H9 (cell line): ENCODE results near the gene CLEC20A. TPM values are rescaled to one million over a fixed set of nuclear protein-coding genes. Genes with fewer than 3 reads are reported as not detected.

Source experiments
- DNase-seq: peaks from one replicate; pipeline ENCODE4 v3.0.0-alpha.2; 2017
- H2AFZ ChIP-seq: one replicate; pipeline ENCODE4 v1.6.1; 2013; ENCODE audit warnings: mild to moderate bottlenecking, low read length, control low read depth, moderate library complexity
- H2AK5ac ChIP-seq: 2 replicates; pipeline ENCODE4 v1.6.1; 2013; ENCODE audit warnings: low read length, control low read depth, mixed read lengths; ENCODE audit not compliant: insufficient read length
- H2BK120ac ChIP-seq: one replicate; pipeline ENCODE4 v1.6.1; 2013; ENCODE audit warnings: low read depth, mild to moderate bottlenecking, low read length, control low read depth, inconsistent platforms; ENCODE audit not compliant: poor library complexity, severe bottlenecking
- H2BK12ac ChIP-seq: 2 replicates; pipeline ENCODE4 v1.6.1; 2013; ENCODE audit warnings: low read length, control low read depth, mixed read lengths, low read depth; ENCODE audit not compliant: insufficient read length
- H2BK15ac ChIP-seq: 2 replicates; pipeline ENCODE4 v1.6.1; 2013; ENCODE audit warnings: low read depth, low read length, control low read depth
- H2BK20ac ChIP-seq: one replicate; pipeline ENCODE4 v1.6.1; 2013; ENCODE audit warnings: low read depth, mild to moderate bottlenecking, low read length, control low read depth, inconsistent platforms; ENCODE audit not compliant: poor library complexity, severe bottlenecking
- H2BK5ac ChIP-seq: 2 replicates; pipeline ENCODE4 v1.6.1; 2013; ENCODE audit warnings: low read length, control low read depth, mixed read lengths; ENCODE audit not compliant: insufficient read length
- H3K14ac ChIP-seq: 2 replicates; pipeline ENCODE4 v1.6.1; 2013; ENCODE audit warnings: low read length, control low read depth; ENCODE audit not compliant: insufficient read depth
- H3K18ac ChIP-seq: 2 replicates; pipeline ENCODE4 v1.6.1; 2013; ENCODE audit warnings: low read depth, mild to moderate bottlenecking, mixed read lengths, low read length, control low read depth; ENCODE audit not compliant: insufficient read length
- H3K23ac ChIP-seq: 2 replicates; pipeline ENCODE4 v1.6.1; 2013; ENCODE audit warnings: low read length, control low read depth, mixed read lengths, low read depth; ENCODE audit not compliant: insufficient read length
- H3K23me2 ChIP-seq: 2 replicates; pipeline ENCODE4 v1.6.1; 2013; ENCODE audit warnings: low read depth, mild to moderate bottlenecking, mixed read lengths, low read length, control low read depth; ENCODE audit not compliant: insufficient read length, poor library complexity, severe bottlenecking
- H3K27ac ChIP-seq: 2 replicates; pipeline ENCODE4 v1.5.1; 2013; ENCODE audit warnings: low read length, control low read depth, mixed read lengths, low read depth; ENCODE audit not compliant: insufficient read length
- H3K27me3 ChIP-seq: 2 replicates; pipeline ENCODE4 v1.6.1; 2013; ENCODE audit warnings: low read length, control low read depth, inconsistent platforms; ENCODE audit not compliant: insufficient read depth
- H3K4ac ChIP-seq: 2 replicates; pipeline ENCODE4 v1.6.1; 2013; ENCODE audit warnings: low read depth, mild to moderate bottlenecking, control low read depth, inconsistent platforms, low read length, moderate library complexity
- H3K4me1 ChIP-seq: 2 replicates; pipeline ENCODE4 v1.6.1; 2013; ENCODE audit warnings: low read length, control low read depth, inconsistent platforms; ENCODE audit not compliant: insufficient read depth
- H3K4me2 ChIP-seq: 2 replicates; pipeline ENCODE4 v1.6.1; 2013; ENCODE audit warnings: low read length, control low read depth, mixed read lengths; ENCODE audit not compliant: insufficient read length, insufficient read depth
- H3K56ac ChIP-seq: 2 replicates; pipeline ENCODE4 v1.6.1; 2013; ENCODE audit warnings: low read depth, mild to moderate bottlenecking, mixed read lengths, low read length, control low read depth; ENCODE audit not compliant: insufficient read length
- H3K79me1 ChIP-seq: 2 replicates; pipeline ENCODE4 v1.6.1; 2013; ENCODE audit warnings: low read depth, mild to moderate bottlenecking, moderate library complexity, low read length, control low read depth, inconsistent platforms; ENCODE audit not compliant: insufficient read depth, poor library complexity, severe bottlenecking
- H3K79me2 ChIP-seq: 2 replicates; pipeline ENCODE4 v1.6.1; 2013; ENCODE audit warnings: low read length, control low read depth, inconsistent platforms; ENCODE audit not compliant: insufficient read depth
- H3K9ac ChIP-seq: 2 replicates; pipeline ENCODE4 v1.6.1; 2013; ENCODE audit warnings: low read length, control low read depth, mixed read lengths; ENCODE audit not compliant: insufficient read length; ENCODE audit errors: extremely low read depth
- H3K9me3 ChIP-seq: one replicate; pipeline ENCODE4 v1.6.1; 2013; ENCODE audit warnings: low read depth, low read length, inconsistent platforms; ENCODE audit not compliant: control insufficient read depth
- H3T11ph ChIP-seq: one replicate; pipeline ENCODE4 v1.6.1; 2013; ENCODE audit warnings: mild to moderate bottlenecking, low read length, control low read depth, inconsistent platforms
- H4K20me1 ChIP-seq: one replicate; pipeline ENCODE4 v1.6.1; 2013; ENCODE audit not compliant: control insufficient read depth, insufficient read length, insufficient read depth
- H4K5ac ChIP-seq: 2 replicates; pipeline ENCODE4 v1.6.1; 2013; ENCODE audit warnings: low read depth, mild to moderate bottlenecking, mixed read lengths, low read length, control low read depth; ENCODE audit not compliant: insufficient read length
- H4K8ac ChIP-seq: replicated peaks from 2 replicates; pipeline ENCODE4 v1.6.1; 2013; ENCODE audit warnings: low read length, control low read depth, mixed read lengths, low read depth; ENCODE audit not compliant: insufficient read length
- H4K91ac ChIP-seq: 2 replicates; pipeline ENCODE4 v1.6.1; 2013; ENCODE audit warnings: low read depth, mild to moderate bottlenecking, moderate library complexity, mixed read lengths, low read length, control low read depth; ENCODE audit not compliant: insufficient read length
- H3K27ac Mint-ChIP-seq, 3 experiments: 2 replicates in 2 of 3; 3 replicates in 1 of 3; pipeline ENCODE4 v1.8.0; 2020 to 2021; ENCODE audit warnings: mixed read lengths in 3 of 3, mild to moderate bottlenecking in 1 of 3, moderate library complexity in 1 of 3
- H3K27me3 Mint-ChIP-seq: 2 replicates; pipeline ENCODE4 v1.8.0; 2021; ENCODE audit warnings: low read depth, mild to moderate bottlenecking, moderate library complexity, mixed read lengths
- H3K36me3 Mint-ChIP-seq, 3 experiments: 2 replicates in 2 of 3; 3 replicates in 1 of 3; pipeline ENCODE4 v1.8.0; 2020 to 2021; ENCODE audit warnings: low read depth in 3 of 3, mixed read lengths in 3 of 3; ENCODE audit not compliant: insufficient read depth in 1 of 3
- H3K4me1 Mint-ChIP-seq, 2 experiments: 2 replicates each; pipeline ENCODE4 v1.8.0; 2020; ENCODE audit warnings: mixed read lengths in 2 of 2
- H3K4me3 Mint-ChIP-seq, 2 experiments: 2 replicates in 1 of 2; 3 replicates in 1 of 2; pipeline ENCODE4 v1.8.0; 2020 to 2021; ENCODE audit warnings: mild to moderate bottlenecking in 2 of 2, mixed read lengths in 2 of 2, moderate library complexity in 1 of 2
- H3K9me3 Mint-ChIP-seq, 2 experiments: 2 replicates in 1 of 2; 3 replicates in 1 of 2; pipeline ENCODE4 v1.8.0; 2020; ENCODE audit warnings: mild to moderate bottlenecking in 2 of 2, mixed read lengths in 2 of 2, moderate library complexity in 1 of 2
- CTCF ChIP-seq: fragments of 200-600 bp; sonication (generic); conservative IDR thresholded peaks from 3 replicates; pipeline ENCODE4 v1.8.0; 2021; ENCODE audit warnings: antibody characterized with exemption, mild to moderate bottlenecking
- total RNA-seq: library from RNA; stranded (reverse); gene quantifications from 2 replicates; pipeline ENCODE4 v1.2.1, GENCODE V29; 2021

Gene CLEC20A
- total RNA-seq, 1 experiment from 2014 or later: not detected

- no peak overlapping the region for H3K56ac ChIP-seq
- peaks cover 2 to 23% (median 13%) of the 10 kb centered on the region in 3 experiments; a peak in 5 of 7 replicates for H3K36me3 Mint-ChIP-seq
- no peak overlapping the region for H4K5ac ChIP-seq
- no peak overlapping the region for H3K9ac ChIP-seq
- H4K20me1 ChIP-seq: no peaks in the 10 kb centered on the region
- no peak overlapping the region for H4K8ac ChIP-seq
- H3K27me3 Mint-ChIP-seq: no peaks in the 10 kb centered on the region
- no peak overlapping the region for H3K14ac ChIP-seq
- no peak overlapping the region for H3K4me2 ChIP-seq
- H3K79me2 ChIP-seq: no peaks in the 10 kb centered on the region
- H3K9me3 Mint-ChIP-seq: no peaks in the 10 kb centered on the region
- H3K27ac Mint-ChIP-seq: peak overlapping the region in 1 of 3 experiments; percentile 13; a peak in 1 of 7 replicates
- no peak overlapping the region for H3K23ac ChIP-seq
- no peak overlapping the region for H2BK15ac ChIP-seq
- H3K4me1 ChIP-seq: peaks cover 5% of the 10 kb centered on the region; the same call in 1 of the 2 replicates
- no peak overlapping the region for H3K27ac ChIP-seq
- H4K91ac ChIP-seq: no peak overlapping the region
- H3T11ph ChIP-seq: no peak overlapping the region
- DNase-seq: no peak
- H2AK5ac ChIP-seq: no peak overlapping the region
- no peak overlapping the region for H2BK120ac ChIP-seq
- no peaks in the 10 kb centered on the region for H3K27me3 ChIP-seq
- no peaks in the 10 kb centered on the region for H3K23me2 ChIP-seq
- H2BK12ac ChIP-seq: no peak overlapping the region
- peaks cover 14 to 18% of the 10 kb centered on the region in 2 experiments for H3K4me1 Mint-ChIP-seq
- H3K18ac ChIP-seq: no peak overlapping the region
- no peak overlapping the region for H2BK20ac ChIP-seq
- H3K9me3 ChIP-seq: no peaks in the 10 kb centered on the region
- no peak overlapping the region for H2BK5ac ChIP-seq
- no peak for TF ChIP-seq CTCF
- H3K79me1 ChIP-seq: no peaks in the 10 kb centered on the region
- no peak overlapping the region for H3K4me3 Mint-ChIP-seq
- H3K4ac ChIP-seq: no peak overlapping the region
- H2AFZ ChIP-seq: no peak overlapping the region
Measured at GRCh38 chr1:178472531-178472930, 24.2 kb downstream of the CLEC20A start.
